K562 (cell line): ENCODE measurements around the gene LCP2. TPM values are rescaled to one million over a fixed set of nuclear protein-coding genes. Genes with fewer than 3 reads are reported as not detected.
A peak's percentile ranks its signal among the peaks of the same experiment; 100 is the strongest.

ENCODE experiments used
- C11orf30 ChIP-seq: fragments of 450-650 bp; IDR thresholded peaks from 2 replicates; pipeline ENCODE4 v1.6.1; 2016; ENCODE audit warnings: low read depth, mild to moderate bottlenecking
- HOMEZ ChIP-seq: fragments of 250-450 bp; sonication (Bioruptor Pico); IDR thresholded peaks from 2 replicates; pipeline ENCODE4 v1.4.0; 2020; ENCODE audit warnings: mild to moderate bottlenecking, moderate library complexity
- JUND ChIP-seq, 2 experiments: IDR thresholded peaks; 2 replicates in 1 of 2; 3 replicates in 1 of 2; pipeline ENCODE4 v1.6.1; 2011; ENCODE audit warnings: borderline replicate concordance in 2 of 2, low read depth in 2 of 2, low read length in 2 of 2, improper control_type of control experiment in 1 of 2, missing biosample characterization in 1 of 2, missing genetic modification characterization in 1 of 2, missing genetic modification reagents in 1 of 2
- L3MBTL2 ChIP-seq: fragments of 450-650 bp; IDR thresholded peaks from 2 replicates; pipeline ENCODE4 v1.6.1; 2016; ENCODE audit warnings: mild to moderate bottlenecking, moderate library complexity
- MLLT1 ChIP-seq, 2 experiments: fragments of 450-650 bp; IDR thresholded peaks; 2 replicates each; pipeline ENCODE4 v1.6.1; 2016
- NEUROD1 ChIP-seq: fragments of 150-350 bp; IDR thresholded peaks from 2 replicates; pipeline ENCODE4 v1.6.1; 2014; ENCODE audit warnings: borderline replicate concordance, low read length, low read depth; ENCODE audit not compliant: partially characterized antibody
- PRPF4 ChIP-seq: fragments of 200-400 bp; formaldehyde crosslinking; IDR thresholded peaks from one replicate; pipeline ENCODE4 v1.6.1; 2017; ENCODE audit warnings: low read length, low read depth, mild to moderate bottlenecking; ENCODE audit not compliant: insufficient read depth, poor library complexity, severe bottlenecking
- RB1 ChIP-seq: fragments of 450-650 bp; IDR thresholded peaks from 2 replicates; pipeline ENCODE4 v1.6.1; 2017; ENCODE audit warnings: low read depth, mild to moderate bottlenecking
- RBM34 ChIP-seq: fragments of 200-400 bp; formaldehyde crosslinking; IDR thresholded peaks from 2 replicates; pipeline ENCODE4 v1.6.1; 2018; ENCODE audit warnings: low read length, borderline replicate concordance; ENCODE audit not compliant: insufficient read depth
- SMAD2 ChIP-seq: fragments of 150-350 bp; IDR thresholded peaks from 2 replicates; pipeline ENCODE4 v1.6.1; 2014; ENCODE audit warnings: low read depth, mild to moderate bottlenecking, low read length
- SP1 ChIP-seq: sonication (generic); formaldehyde crosslinking; IDR thresholded peaks from 2 replicates; pipeline ENCODE4 v1.8.1; 2022; ENCODE audit warnings: mild to moderate bottlenecking, missing genetic modification reagents
- USF2 ChIP-seq: sonication (generic); formaldehyde crosslinking; IDR thresholded peaks from 2 replicates; pipeline ENCODE4 v1.5.0; 2020; ENCODE audit warnings: missing genetic modification reagents
- ZNF143 ChIP-seq: sonication (generic); formaldehyde crosslinking; IDR thresholded peaks from 2 replicates; pipeline ENCODE4 v1.9.0; 2022; ENCODE audit warnings: mild to moderate bottlenecking, missing genetic modification reagents
- polyA plus RNA-seq, 8 experiments: library from polyadenylated mRNA; depleted of rRNA in 4 of 8; stranded (reverse) in 5 of 8; unstranded in 3 of 8; fragments of >200 nt; fragmentation: Nextera tagmentation in 2 of 8; fragmentation: Illumina TruSeq in 1 of 8; extraction: Ambion mirVana in 2 of 8; extraction: Trizol in 1 of 8; gene quantifications; 2 replicates each; pipeline versions ENCODE4 v1.2.1 to v1.2.3, GENCODE V29; 2011 to 2014; ENCODE audit warnings: inconsistent platforms in 1 of 8, missing spikeins in 1 of 8
- total RNA-seq, 7 experiments: library from RNA; depleted of rRNA in 6 of 7; stranded (reverse); fragments of >200 nt in 6 of 7; fragmentation: Illumina TruSeq in 2 of 7; extraction: Trizol in 2 of 7; gene quantifications; 2 replicates each; pipeline versions ENCODE4 v1.2.1 to v1.2.3, GENCODE V29; 2011 to 2021; ENCODE audit warnings: low replicate concordance in 1 of 7
- TF ChIP-seq, protein P1 (sequence below): fragments of 450-650 bp; formaldehyde crosslinking; IDR thresholded peaks from 2 replicates; pipeline ENCODE4 v1.4.0; 2022; ENCODE audit warnings: missing genetic modification characterization
- TF ChIP-seq, protein P2 (sequence below): conservative IDR thresholded peaks from 2 replicates; pipeline ENCODE4 v1.6.1; 2011; ENCODE audit warnings: low read depth, mild to moderate bottlenecking, low read length; ENCODE audit not compliant: control insufficient read depth
- TF ChIP-seq, protein P3 (sequence below): fragments of 450-650 bp; IDR thresholded peaks from 2 replicates; pipeline ENCODE4 v1.6.1; 2017; ENCODE audit warnings: mild to moderate bottlenecking, moderate library complexity

The LCP2 gene
- total and polyA plus RNA-seq, 9 of the 15 experiments (the other 6 are each of a cell fraction or from before 2014, with no cell fraction given): 4.0 to 31.3 (median 14.6) TPM

DNA sequence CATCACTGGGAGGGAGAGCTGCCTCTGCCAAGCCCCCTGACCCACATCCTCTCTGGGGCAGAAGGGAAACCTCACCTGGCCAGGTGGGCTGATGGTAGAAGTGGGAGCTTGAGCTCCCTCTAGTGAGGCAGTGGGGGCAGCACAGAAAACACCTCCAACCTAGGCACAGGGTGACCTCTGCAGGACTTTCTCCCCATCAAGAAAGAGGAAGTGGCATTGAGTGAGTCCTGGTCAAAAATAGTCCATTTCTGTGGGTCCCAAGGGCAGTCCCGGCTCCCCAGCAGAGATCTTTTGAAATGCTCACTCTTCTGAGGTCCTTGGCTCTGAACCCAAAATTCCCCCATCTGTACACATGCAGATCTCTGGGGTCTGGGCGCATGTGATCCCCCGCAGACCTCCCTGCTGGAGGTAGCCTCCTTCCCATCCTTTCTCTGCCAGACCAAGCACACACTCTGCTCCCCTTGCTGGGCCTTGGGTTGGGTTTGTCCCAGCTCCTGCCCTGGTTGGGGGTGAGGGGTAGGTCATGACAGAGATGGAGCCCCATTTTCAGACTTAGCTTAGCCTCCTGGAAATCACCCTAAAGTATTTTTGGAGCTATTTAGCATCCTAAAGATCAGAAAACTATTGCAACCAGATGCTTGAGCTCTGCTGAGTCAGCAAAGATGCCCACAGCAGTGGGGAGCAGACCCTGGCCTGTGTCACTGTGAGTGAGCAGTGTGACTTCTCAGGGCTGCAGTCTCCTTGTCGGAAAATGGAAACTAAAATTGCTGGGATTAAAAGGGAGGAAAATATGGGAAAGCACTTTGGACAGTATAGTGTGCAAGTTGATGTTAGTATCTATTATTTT, 41.6 kb upstream of the LCP2 start (continued):
- TF ChIP-seq, protein P1, sequence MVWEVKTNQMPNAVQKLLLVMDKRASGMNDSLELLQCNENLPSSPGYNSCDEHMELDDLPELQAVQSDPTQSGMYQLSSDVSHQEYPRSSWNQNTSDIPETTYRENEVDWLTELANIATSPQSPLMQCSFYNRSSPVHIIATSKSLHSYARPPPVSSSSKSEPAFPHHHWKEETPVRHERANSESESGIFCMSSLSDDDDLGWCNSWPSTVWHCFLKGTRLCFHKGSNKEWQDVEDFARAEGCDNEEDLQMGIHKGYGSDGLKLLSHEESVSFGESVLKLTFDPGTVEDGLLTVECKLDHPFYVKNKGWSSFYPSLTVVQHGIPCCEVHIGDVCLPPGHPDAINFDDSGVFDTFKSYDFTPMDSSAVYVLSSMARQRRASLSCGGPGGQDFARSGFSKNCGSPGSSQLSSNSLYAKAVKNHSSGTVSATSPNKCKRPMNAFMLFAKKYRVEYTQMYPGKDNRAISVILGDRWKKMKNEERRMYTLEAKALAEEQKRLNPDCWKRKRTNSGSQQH (CRISPR knock-in tag): no peak
- no peak for TF ChIP-seq USF2
- no peak for TF ChIP-seq ZNF143
- no peak for TF ChIP-seq SP1 (CRISPR knock-in tag)
- TF ChIP-seq NEUROD1: no peak
- TF ChIP-seq PRPF4: no peak
- 0 out of 2 replicates have a peak, but pooled peaks have one; percentile 31 for TF ChIP-seq RB1
- TF ChIP-seq HOMEZ (CRISPR knock-in tag): no peak
- TF ChIP-seq MLLT1 (IDR thresholded peaks at IDR 0.05): 0 out of 4 replicates have a peak, but pooled peaks of 1 of the 2 experiments have one; percentile 29
- TF ChIP-seq JUND (IDR thresholded peaks at IDR 0.05; ENCODE audit: borderline replicate concordance, low read depth, low read length): no peak
- TF ChIP-seq JUND (tag; IDR thresholded peaks at IDR 0.05; ENCODE audit: borderline replicate concordance, low read depth, low read length): no peak
- TF ChIP-seq, protein P2, sequence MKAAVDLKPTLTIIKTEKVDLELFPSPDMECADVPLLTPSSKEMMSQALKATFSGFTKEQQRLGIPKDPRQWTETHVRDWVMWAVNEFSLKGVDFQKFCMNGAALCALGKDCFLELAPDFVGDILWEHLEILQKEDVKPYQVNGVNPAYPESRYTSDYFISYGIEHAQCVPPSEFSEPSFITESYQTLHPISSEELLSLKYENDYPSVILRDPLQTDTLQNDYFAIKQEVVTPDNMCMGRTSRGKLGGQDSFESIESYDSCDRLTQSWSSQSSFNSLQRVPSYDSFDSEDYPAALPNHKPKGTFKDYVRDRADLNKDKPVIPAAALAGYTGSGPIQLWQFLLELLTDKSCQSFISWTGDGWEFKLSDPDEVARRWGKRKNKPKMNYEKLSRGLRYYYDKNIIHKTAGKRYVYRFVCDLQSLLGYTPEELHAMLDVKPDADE: no peak
- no peak for TF ChIP-seq L3MBTL2
- TF ChIP-seq, protein P3, sequence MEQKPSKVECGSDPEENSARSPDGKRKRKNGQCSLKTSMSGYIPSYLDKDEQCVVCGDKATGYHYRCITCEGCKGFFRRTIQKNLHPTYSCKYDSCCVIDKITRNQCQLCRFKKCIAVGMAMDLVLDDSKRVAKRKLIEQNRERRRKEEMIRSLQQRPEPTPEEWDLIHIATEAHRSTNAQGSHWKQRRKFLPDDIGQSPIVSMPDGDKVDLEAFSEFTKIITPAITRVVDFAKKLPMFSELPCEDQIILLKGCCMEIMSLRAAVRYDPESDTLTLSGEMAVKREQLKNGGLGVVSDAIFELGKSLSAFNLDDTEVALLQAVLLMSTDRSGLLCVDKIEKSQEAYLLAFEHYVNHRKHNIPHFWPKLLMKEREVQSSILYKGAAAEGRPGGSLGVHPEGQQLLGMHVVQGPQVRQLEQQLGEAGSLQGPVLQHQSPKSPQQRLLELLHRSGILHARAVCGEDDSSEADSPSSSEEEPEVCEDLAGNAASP: no peak
- peak; percentile 86 for TF ChIP-seq C11orf30
- no peak for TF ChIP-seq RBM34
- no peak for TF ChIP-seq SMAD2
